SU-DHL-6 (cell line): ENCODE data around the gene THSD4.

Source experiments
- CTCF ChIP-seq: fragments of 200-600 bp; sonication (generic); IDR thresholded peaks from one replicate; pipeline ENCODE4 v1.5.1; 2017; ENCODE audit warnings: antibody characterized with exemption, mild to moderate bottlenecking, low read length, moderate library complexity; ENCODE audit not compliant: insufficient read depth, poor library complexity, severe bottlenecking
- EZH2phosphoT487 ChIP-seq: fragments of 200-600 bp; sonication (generic), shearing (Covaris generic); conservative IDR thresholded peaks from 2 replicates; pipeline ENCODE4 v1.6.1; 2018; ENCODE audit warnings: mild to moderate bottlenecking, antibody characterized with exemption, low read length, moderate library complexity, mixed read lengths

GRCh38 chr15:71526060-71526820 is 411.0 kb downstream of the THSD4 start:
- no peak for TF ChIP-seq CTCF
- no peak for TF ChIP-seq EZH2phosphoT487
